HEK293T (cell line): ENCODE measurements around the gene MAP2K5.

Source experiments
- ARNT ChIP-seq: fragments of 450-650 bp; IDR thresholded peaks from 2 replicates; pipeline ENCODE4 v1.6.1; 2017; ENCODE audit warnings: mild to moderate bottlenecking
- BHLHE40 ChIP-seq: fragments of 450-650 bp; IDR thresholded peaks from 2 replicates; pipeline ENCODE4 v1.6.1; 2016; ENCODE audit warnings: mild to moderate bottlenecking, moderate library complexity, borderline replicate concordance
- CTBP1 ChIP-seq: fragments of 450-650 bp; IDR thresholded peaks from 2 replicates; pipeline ENCODE4 v1.6.1; 2016; ENCODE audit warnings: borderline replicate concordance
- ELF4 ChIP-seq: fragments of 450-650 bp; IDR thresholded peaks from 2 replicates; pipeline ENCODE4 v1.6.1; 2017; ENCODE audit warnings: antibody characterized with exemption
- FOXK2 ChIP-seq: fragments of 450-650 bp; IDR thresholded peaks from 2 replicates; pipeline ENCODE4 v1.6.1; 2016; ENCODE audit warnings: mild to moderate bottlenecking
- FOXM1 ChIP-seq: fragments of 450-650 bp; IDR thresholded peaks from 2 replicates; pipeline ENCODE4 v1.6.1; 2017; ENCODE audit warnings: mild to moderate bottlenecking, borderline replicate concordance
- HDGF ChIP-seq: fragments of 450-650 bp; IDR thresholded peaks from 2 replicates; pipeline ENCODE4 v1.6.1; 2017; ENCODE audit warnings: antibody characterized with exemption, borderline replicate concordance
- NFRKB ChIP-seq: fragments of 450-650 bp; IDR thresholded peaks from 2 replicates; pipeline ENCODE4 v1.6.1; 2016; ENCODE audit warnings: mild to moderate bottlenecking, moderate library complexity
- SP1 ChIP-seq: fragments of 450-650 bp; IDR thresholded peaks from 2 replicates; pipeline ENCODE4 v1.6.1; 2017
- TF ChIP-seq, protein P1 (sequence below): fragments of 450-650 bp; IDR thresholded peaks from 2 replicates; pipeline ENCODE4 v1.6.1; 2016

DNA sequence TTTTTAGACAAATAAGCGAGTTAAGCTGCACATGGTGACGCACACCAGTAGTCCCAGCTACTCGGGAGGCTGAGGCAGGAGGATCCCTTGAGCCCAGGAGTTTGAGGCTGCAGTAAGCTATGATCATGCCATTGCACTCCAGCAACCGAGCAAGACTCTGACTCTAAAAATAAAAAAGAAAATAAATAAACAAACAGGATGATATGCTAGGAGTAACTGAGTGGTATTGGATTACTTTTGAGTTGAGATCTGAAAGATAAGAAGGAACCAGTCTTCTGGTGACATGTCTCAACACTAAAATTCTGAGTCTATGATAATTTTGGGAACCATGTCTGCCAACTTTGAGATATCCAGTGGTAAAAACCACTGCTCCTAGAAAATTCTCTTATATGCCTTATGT is 173.7 kb downstream of the MAP2K5 start:
- TF ChIP-seq FOXM1 (no peak), FOXK2 (no peak), SP1 (no peak), ELF4 (no peak), ARNT (no peak), HDGF (no peak), NFRKB (no peak), BHLHE40 (no peak), CTBP1 (no peak)
- TF ChIP-seq, protein P1, sequence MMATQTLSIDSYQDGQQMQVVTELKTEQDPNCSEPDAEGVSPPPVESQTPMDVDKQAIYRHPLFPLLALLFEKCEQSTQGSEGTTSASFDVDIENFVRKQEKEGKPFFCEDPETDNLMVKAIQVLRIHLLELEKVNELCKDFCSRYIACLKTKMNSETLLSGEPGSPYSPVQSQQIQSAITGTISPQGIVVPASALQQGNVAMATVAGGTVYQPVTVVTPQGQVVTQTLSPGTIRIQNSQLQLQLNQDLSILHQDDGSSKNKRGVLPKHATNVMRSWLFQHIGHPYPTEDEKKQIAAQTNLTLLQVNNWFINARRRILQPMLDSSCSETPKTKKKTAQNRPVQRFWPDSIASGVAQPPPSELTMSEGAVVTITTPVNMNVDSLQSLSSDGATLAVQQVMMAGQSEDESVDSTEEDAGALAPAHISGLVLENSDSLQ = no peak
